ENCODE data around the gene NUMA1. TPM values are rescaled to one million over a fixed set of nuclear protein-coding genes. Genes with fewer than 3 reads are reported as not detected.

Gene NUMA1
- total and polyA plus RNA-seq, 7 donors: 68.9 to 130 (median 100) TPM

DNA sequence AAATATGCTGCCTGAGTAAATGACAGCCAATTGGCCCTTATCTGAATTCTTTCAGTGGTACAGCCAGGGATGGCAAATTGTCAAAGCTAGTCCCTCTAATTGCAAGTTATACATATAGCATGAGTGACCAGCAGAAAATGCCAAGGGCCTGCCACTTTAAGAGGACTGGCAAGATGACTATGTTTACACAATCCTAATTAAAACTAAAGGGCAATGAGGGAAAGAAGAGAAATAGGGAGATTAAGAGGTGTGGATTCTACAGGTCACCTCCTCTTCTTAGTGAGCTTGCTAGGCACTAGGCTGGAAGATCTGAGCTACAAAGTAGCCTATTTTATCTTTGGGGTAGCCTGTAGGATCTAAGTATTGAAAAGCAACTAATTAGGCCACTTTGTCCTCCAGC lies 13.5 kb downstream of the NUMA1 start:
- TF ChIP-seq, protein P1, sequence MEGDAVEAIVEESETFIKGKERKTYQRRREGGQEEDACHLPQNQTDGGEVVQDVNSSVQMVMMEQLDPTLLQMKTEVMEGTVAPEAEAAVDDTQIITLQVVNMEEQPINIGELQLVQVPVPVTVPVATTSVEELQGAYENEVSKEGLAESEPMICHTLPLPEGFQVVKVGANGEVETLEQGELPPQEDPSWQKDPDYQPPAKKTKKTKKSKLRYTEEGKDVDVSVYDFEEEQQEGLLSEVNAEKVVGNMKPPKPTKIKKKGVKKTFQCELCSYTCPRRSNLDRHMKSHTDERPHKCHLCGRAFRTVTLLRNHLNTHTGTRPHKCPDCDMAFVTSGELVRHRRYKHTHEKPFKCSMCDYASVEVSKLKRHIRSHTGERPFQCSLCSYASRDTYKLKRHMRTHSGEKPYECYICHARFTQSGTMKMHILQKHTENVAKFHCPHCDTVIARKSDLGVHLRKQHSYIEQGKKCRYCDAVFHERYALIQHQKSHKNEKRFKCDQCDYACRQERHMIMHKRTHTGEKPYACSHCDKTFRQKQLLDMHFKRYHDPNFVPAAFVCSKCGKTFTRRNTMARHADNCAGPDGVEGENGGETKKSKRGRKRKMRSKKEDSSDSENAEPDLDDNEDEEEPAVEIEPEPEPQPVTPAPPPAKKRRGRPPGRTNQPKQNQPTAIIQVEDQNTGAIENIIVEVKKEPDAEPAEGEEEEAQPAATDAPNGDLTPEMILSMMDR (IDR thresholded peaks at IDR 0.05): no peak
- H3K27ac ChIP-seq: peak overlapping the region; percentile 30
- peaks cover 45% of the 10 kb centered on the region for H3K4me1 ChIP-seq
- no peaks in the 10 kb centered on the region for H3K27me3 ChIP-seq (ENCODE audit: insufficient read depth in 3 of 3, low read length in 2 of 3)
- H3K4me3 ChIP-seq: no peak overlapping the region
- ATAC-seq: no peak
- peaks cover 5 to 11% of the 10 kb centered on the region in 2 donors for H3K36me3 ChIP-seq (ENCODE audit: insufficient read depth in 1 of 2, low read depth in 1 of 2)
- intact Hi-C loops (cut with DNase I): no loop called here
- H3K9me3 ChIP-seq: no peaks in the 10 kb centered on the region
- DNase-seq: no peak

DNA sequence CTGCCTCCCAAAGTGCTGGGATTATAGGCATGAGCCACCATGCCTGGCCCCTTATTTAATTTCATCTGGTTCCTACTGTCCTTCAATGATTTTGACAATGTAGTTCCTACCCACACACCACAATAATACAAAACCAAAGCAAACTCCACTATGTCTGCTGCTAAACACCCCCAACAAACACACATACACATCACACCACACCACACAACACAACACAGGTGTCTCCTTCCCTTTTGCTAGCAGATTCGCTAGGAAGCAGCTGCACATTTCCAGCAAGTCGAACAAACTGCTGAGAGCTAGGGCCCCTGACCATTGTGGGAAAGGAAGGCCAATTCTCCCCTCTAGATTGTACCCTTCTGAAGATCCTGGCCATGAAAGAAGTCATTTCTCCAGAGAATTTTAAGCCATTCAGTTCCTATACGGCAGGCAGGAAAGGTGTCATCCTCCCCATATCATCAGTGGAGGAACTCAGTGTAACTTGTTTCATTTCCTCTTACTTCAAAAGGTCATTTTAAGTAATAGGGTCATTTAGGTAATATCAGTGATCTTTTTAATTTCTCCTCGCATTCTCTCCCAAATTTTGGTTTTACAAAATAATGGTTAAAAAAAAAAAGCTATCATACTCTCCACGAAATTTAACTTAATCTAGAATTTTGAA lies 18.5 kb downstream of the NUMA1 start:
- 85 to 86% (median 85%) methylated on average over 5 of the region's 5 CpGs for WGBS, 3 donors
- intact Hi-C loops (cut with DNase I): no loop called here
- DNase-seq: no peak
- Histone ChIP-seq H3K9me3 (no peaks in the 10 kb centered on the region), H3K27me3 (ENCODE audit: insufficient read depth in 3 of 3, low read length in 2 of 3) (no peaks in the 10 kb centered on the region), H3K36me3 (ENCODE audit: insufficient read depth in 1 of 2, low read depth in 1 of 2) (peaks cover 3 to 7% of the 10 kb centered on the region in 2 donors), H3K4me3 (no peak overlapping the region), H3K4me1 (peaks cover 18% of the 10 kb centered on the region), H3K27ac (no peak overlapping the region)
- no peak for ATAC-seq
- TF ChIP-seq, protein P1 (IDR thresholded peaks at IDR 0.05): no peak

DNA sequence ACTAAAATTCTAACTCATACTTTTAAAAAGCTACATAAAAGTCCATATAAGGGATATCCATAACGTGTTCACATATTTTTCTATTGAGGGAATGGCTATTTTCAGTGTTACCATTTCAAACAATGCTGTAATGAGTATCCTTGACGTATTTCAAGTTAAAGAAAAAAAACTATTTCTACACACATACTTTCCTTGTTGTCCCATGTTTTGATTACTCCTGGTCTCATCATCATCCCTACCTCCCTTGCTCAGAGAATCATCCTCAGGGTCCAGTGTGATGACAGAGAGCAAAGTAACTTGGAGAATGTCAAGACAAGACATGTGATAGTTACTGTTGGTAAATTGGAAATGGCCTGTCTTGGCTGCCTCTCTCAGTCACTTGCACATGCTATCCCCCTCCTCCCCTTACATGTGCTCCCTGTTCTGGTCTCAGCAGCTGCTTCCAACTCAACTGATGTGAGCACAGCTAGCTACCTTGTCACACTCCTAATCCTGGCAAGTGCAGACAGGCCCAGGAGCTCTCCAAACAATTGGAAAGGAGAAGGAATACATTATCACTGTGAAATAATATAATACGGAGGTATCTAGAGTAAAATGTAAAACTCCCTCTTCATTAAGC lies 21.8 kb downstream of the NUMA1 start:
- Histone ChIP-seq H3K4me3 (no peak overlapping the region), H3K27ac (peak overlapping the region; percentile 76), H3K9me3 (no peaks in the 10 kb centered on the region), H3K36me3 (ENCODE audit: insufficient read depth in 1 of 2, low read depth in 1 of 2) (peaks cover 0 to 7% of the 10 kb centered on the region in 2 donors), H3K27me3 (ENCODE audit: insufficient read depth in 3 of 3, low read length in 2 of 3) (no peaks in the 10 kb centered on the region), H3K4me1 (peaks cover 13% of the 10 kb centered on the region)
- ATAC-seq (peak; percentile 94 to 97 (median 96)), DNase-seq (peak in 1 of 2 donors; percentile 59)
- TF ChIP-seq, protein P1 (IDR thresholded peaks at IDR 0.05): no peak
- 26 to 55% (median 36%) methylated on average over 3 of the region's 3 CpGs for WGBS, 3 donors
- intact Hi-C loops (cut with DNase I): no loop called here

DNA sequence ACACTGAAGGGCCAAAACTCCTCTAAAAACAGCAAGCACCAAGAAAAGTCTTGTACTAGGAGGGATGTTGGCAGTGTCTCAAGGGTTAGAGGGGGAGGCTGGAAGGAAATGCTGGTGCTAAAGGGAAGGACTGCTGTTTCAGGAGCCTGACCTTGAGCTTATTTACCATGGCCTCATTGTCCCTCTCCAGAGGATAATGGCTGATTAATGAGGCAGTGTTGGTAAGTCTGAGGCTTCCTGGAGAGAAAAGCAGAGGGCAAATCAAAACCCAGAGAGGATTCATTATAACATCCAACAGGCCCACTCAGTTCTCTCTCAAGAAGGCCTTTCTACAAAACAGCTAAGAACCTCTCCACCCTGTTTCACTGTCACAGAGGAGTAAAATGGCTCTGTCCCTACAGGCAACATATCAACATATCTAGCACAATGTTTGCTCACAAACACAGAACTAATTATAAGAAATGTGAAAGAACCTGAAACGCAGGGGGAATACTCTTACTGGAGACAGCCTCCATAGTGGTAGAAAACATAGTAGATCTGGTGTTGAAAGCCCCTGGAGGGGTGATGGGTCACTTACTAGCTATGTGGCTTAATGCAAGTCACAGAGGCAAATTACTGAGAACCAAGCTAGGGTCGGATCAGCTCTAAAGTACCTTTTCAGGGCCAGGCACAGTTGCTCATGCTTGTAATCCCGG lies 31.4 kb downstream of the NUMA1 start:
- no peak for DNase-seq

More for the DNA sequence above, 31.4 kb downstream of the NUMA1 start:
- Histone ChIP-seq H3K36me3 (ENCODE audit: insufficient read depth in 1 of 2, low read depth in 1 of 2) (peaks cover 0 to 15% of the 10 kb centered on the region in 2 donors), H3K27ac (peak overlapping the region; percentile 36), H3K4me3 (no peak overlapping the region), H3K27me3 (ENCODE audit: insufficient read depth in 3 of 3, low read length in 2 of 3) (no peaks in the 10 kb centered on the region), H3K9me3 (no peaks in the 10 kb centered on the region), H3K4me1 (no peaks in the 10 kb centered on the region)
- intact Hi-C loops (cut with DNase I): no loop called here
- 83 to 89% (median 85%) methylated on average over 3 of the region's 3 CpGs for WGBS, 3 donors
- no peak for ATAC-seq
- TF ChIP-seq, protein P1 (IDR thresholded peaks at IDR 0.05): no peak

Data from psoas muscle (tissue), 8 donors.